ENCODE measurements around the gene NUF2. TPM values are rescaled to one million over a fixed set of nuclear protein-coding genes. Genes with fewer than 3 reads are reported as not detected.
"Not testable (repeated sequence)": the region's sequence is repeated elsewhere in the genome, so short reads cannot be mapped to it uniquely, and the experiment has no call there.

Gene NUF2
- total RNA-seq, result 1 to 10 TPM; 1.0 to 8.0 (median 2.3) TPM
- long read RNA-seq, donor 1, result 0 reads
- long read RNA-seq, donor 2, partial matches to known transcripts, result 3 of 7 reads
- long read RNA-seq, donor 2, other reads (novel, unspliced or antisense), result 0 of 7 reads

DNA sequence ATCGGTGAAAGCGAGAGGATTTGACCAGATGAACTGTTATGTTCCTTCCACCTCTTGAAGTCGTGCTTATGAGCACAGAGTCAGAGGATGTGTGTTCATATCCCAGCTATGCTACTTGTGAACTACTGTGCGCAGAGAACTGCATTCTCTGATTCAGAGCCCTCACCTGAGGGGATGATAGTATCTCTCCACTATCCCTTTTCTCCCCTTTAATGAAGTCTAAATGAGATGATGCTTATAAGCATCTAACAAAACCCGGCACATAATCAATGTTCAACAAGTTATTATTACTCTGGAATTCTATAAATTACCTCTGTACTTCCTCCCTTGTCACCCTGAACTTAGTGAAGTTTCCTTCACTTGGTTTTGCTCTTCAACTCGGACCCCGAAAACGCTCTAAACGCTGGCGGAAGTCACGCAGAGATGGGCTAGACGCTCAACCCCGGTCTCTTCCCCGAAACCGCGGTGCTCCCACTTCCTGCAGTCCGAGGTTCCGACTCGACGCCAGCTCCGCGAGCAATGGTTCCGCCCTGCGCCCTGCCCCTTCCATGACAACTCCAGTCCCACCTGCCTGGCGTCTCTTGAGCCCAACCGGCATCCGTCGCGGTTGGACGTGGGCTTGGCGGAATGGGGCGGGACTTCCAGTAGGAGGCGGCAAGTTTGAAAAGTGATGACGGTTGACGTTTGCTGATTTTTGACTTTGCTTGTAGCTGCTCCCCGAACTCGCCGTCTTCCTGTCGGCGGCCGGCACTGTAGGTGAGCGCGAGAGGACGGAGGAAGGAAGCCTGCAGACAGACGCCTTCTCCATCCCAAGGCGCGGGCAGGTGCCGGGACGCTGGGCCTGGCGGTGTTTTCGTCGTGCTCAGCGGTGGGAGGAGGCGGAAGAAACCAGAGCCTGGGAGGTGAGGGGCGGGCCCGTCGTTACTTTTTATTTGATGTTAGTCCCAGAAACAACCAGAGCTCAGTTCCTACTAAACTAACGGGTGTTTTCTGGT lies at the start of gene NUF2:
Gene NUF2, plus strand, starts transcription at position 644 of the 995 bp plus-strand sequence. CDS start 4,098 bp downstream, outside the sequence.
- intact Hi-C loops (cut with DNase I, micrococcal nuclease), result no loop called here
- no peaks in the 10 kb centered on the region for H3K9me3 ChIP-seq
- H3K4me1 ChIP-seq (ENCODE audit: low read depth), result peaks cover 16% of the 10 kb centered on the region
- peak within 1 kb of the TSS; percentile 38 for H3K4me3 ChIP-seq
- ATAC-seq, result peak; percentile 100
- TF ChIP-seq, protein P1, sequence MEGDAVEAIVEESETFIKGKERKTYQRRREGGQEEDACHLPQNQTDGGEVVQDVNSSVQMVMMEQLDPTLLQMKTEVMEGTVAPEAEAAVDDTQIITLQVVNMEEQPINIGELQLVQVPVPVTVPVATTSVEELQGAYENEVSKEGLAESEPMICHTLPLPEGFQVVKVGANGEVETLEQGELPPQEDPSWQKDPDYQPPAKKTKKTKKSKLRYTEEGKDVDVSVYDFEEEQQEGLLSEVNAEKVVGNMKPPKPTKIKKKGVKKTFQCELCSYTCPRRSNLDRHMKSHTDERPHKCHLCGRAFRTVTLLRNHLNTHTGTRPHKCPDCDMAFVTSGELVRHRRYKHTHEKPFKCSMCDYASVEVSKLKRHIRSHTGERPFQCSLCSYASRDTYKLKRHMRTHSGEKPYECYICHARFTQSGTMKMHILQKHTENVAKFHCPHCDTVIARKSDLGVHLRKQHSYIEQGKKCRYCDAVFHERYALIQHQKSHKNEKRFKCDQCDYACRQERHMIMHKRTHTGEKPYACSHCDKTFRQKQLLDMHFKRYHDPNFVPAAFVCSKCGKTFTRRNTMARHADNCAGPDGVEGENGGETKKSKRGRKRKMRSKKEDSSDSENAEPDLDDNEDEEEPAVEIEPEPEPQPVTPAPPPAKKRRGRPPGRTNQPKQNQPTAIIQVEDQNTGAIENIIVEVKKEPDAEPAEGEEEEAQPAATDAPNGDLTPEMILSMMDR (IDR thresholded peaks at IDR 0.05), result no peak
- peak; percentile 96 to 99 (median 98) for DNase-seq
- H3K36me3 ChIP-seq (ENCODE audit: low read depth), result no peaks in the 10 kb centered on the region

GRCh38 chr1:163273766-163274441 lies 47.9 kb upstream of the NUF2 start:
- no peaks in the 10 kb centered on the region for H3K36me3 ChIP-seq (ENCODE audit: low read depth)
- DNase-seq, result no peak
- no peaks in the 10 kb centered on the region for H3K4me1 ChIP-seq (ENCODE audit: low read depth)
- intact Hi-C loops (cut with DNase I, micrococcal nuclease), result no loop called here
- no peak overlapping the region for H3K4me3 ChIP-seq
- TF ChIP-seq, protein P1 (IDR thresholded peaks at IDR 0.05), result no peak
- H3K9me3 ChIP-seq, result peaks cover 14% of the 10 kb centered on the region
- no peak for ATAC-seq

GRCh38 chr1:163275222-163275621 lies 46.5 kb upstream of the NUF2 start:
- no peak for DNase-seq
- no peak for ATAC-seq
- intact Hi-C loops (cut with DNase I, micrococcal nuclease), result no loop called here

GRCh38 chr1:163278602-163279001 lies 43.2 kb upstream of the NUF2 start:
- no peak overlapping the region for H3K4me3 ChIP-seq
- TF ChIP-seq, protein P1 (IDR thresholded peaks at IDR 0.05), result no peak
- H3K36me3 ChIP-seq (ENCODE audit: low read depth), result no peaks in the 10 kb centered on the region
- no peak for DNase-seq
- H3K9me3 ChIP-seq, result peaks cover 16% of the 10 kb centered on the region
- H3K4me1 ChIP-seq (ENCODE audit: low read depth), result no peaks in the 10 kb centered on the region
- ATAC-seq, result no peak
- intact Hi-C loops (cut with DNase I, micrococcal nuclease), result no loop called here

More at GRCh38 chr1:163275222-163275621, 46.5 kb upstream of the NUF2 start:
- Histone ChIP-seq H3K36me3 (ENCODE audit: low read depth) (no peaks in the 10 kb centered on the region), H3K4me1 (ENCODE audit: low read depth) (no peaks in the 10 kb centered on the region), H3K9me3 (peaks cover 16% of the 10 kb centered on the region), H3K4me3 (no peak overlapping the region)
- TF ChIP-seq, protein P1 (IDR thresholded peaks at IDR 0.05), result no peak

- DNase-seq; ATAC-seq; intact Hi-C loops (cut with DNase I, micrococcal nuclease): not testable (repeated sequence)
Measured at GRCh38 chr1:163284867-163285266, 36.9 kb upstream of the NUF2 start.

More at GRCh38 chr1:163284867-163285266, 36.9 kb upstream of the NUF2 start:
- not testable (repeated sequence) for H3K36me3 ChIP-seq (ENCODE audit: low read depth); H3K4me3 ChIP-seq; H3K4me1 ChIP-seq (ENCODE audit: low read depth); H3K9me3 ChIP-seq

Measured in mucosa of descending colon (tissue), 3 donors.